Ovary (tissue), 3 donors: ENCODE results near the gene LIMCH1.

Source experiments
- CTCF ChIP-seq, 3 donors: fragments of 450-650 bp in 2 of 3; fragments of 200-600 bp in 1 of 3; IDR thresholded peaks; one replicate each; pipeline versions ENCODE4 v1.5.1 to v1.8.0; 2016 to 2022; ENCODE audit warnings: antibody characterized with exemption in 3 of 3, mild to moderate bottlenecking in 1 of 3
- EP300 ChIP-seq: sonication (generic); formaldehyde crosslinking; IDR thresholded peaks from one replicate; pipeline ENCODE4 v1.6.1; 2017; ENCODE audit warnings: antibody characterized with exemption
- POLR2A ChIP-seq: fragments of 450-650 bp; IDR thresholded peaks from one replicate; pipeline ENCODE4 v1.6.1; 2017; ENCODE audit warnings: antibody characterized with exemption, mild to moderate bottlenecking, moderate library complexity
- donor health status: DM: no; HTN: no; CAD: no.

DNA sequence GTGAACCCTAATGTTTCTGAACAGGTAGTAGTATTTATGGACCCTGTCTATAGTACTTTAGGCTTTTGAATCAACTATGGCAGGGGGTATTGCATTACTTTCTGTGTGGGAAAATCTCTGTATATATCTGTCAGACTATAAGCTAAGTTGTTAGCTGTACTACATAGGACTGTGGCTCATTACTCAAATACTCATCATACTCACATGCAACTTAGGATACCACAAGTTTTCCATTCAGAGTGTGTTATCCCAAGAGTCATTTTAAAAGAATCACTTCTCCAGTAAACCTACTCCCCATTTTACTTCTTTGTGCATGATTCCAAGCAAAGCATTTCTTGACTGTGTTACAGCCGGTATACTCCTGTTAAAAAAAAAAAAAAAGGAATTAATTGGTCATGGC lies 115.0 kb downstream of the LIMCH1 start:
- TF ChIP-seq CTCF (IDR thresholded peaks at IDR 0.05) (no peak), EP300 (no peak), POLR2A (no peak)
